Endothelial cell of umbilical vein (primary cell): Measurements from ENCODE around the gene DUOXA2. TPM values are rescaled to one million over a fixed set of nuclear protein-coding genes. Genes with fewer than 3 reads are reported as not detected.

Experiments
- BruUV-seq: library from RNA; stranded (reverse); fragments of 400-500 nt; replicated peaks from 2 replicates; lab custom pipeline; 2021; lab: Mats Ljungman, UMichigan
- CTCF ChIA-PET: fragments of 300-600, 350-600 bp; sonication (Branson Sonifier 250); formaldehyde crosslinking; loops from one replicate; lab custom pipeline; 2021; ENCODE audit warnings: antibody characterized with exemption, inconsistent platforms; lab: Charles Lee
- POLR2A ChIA-PET: fragments of 300-600, 350-600 bp; sonication (Branson Sonifier 250); formaldehyde crosslinking; loops from one replicate; lab custom pipeline; 2021; ENCODE audit warnings: antibody characterized with exemption, inconsistent platforms; lab: Charles Lee
- DNase-seq: peaks from one replicate; pipeline ENCODE4 v3.0.0-alpha.2; 2011; ENCODE audit warnings: low read depth, low spot score
- FAIRE-seq: peaks from 2 replicates; lab custom pipeline; 2011; peaks lifted over from hg19 to GRCh38; lab: Jason Lieb, UNC
- H2AFZ ChIP-seq: 2 replicates; pipeline ENCODE4 v1.6.0; 2012; ENCODE audit warnings: low read depth, low read length, control low read depth, inconsistent platforms
- H3K27ac ChIP-seq: 2 replicates; pipeline ENCODE4 v1.5.1; 2011; ENCODE audit warnings: low read depth, mild to moderate bottlenecking, control low read depth, low read length, moderate library complexity; ENCODE audit not compliant: insufficient read depth
- H3K27me3 ChIP-seq, 2 experiments: 2 replicates each; pipeline versions ENCODE4 v1.6.0 to v1.6.1; 2011; ENCODE audit warnings: low read length in 2 of 2, mixed read lengths in 1 of 2; ENCODE audit not compliant: control insufficient read depth in 2 of 2, insufficient read depth in 2 of 2
- H3K36me3 ChIP-seq, 2 experiments: 2 replicates in 1 of 2; 3 replicates in 1 of 2; pipeline ENCODE4 v1.5.1; 2011; ENCODE audit warnings: low read length in 2 of 2, mild to moderate bottlenecking in 1 of 2, moderate library complexity in 1 of 2; ENCODE audit not compliant: control insufficient read depth in 2 of 2, insufficient read depth in 2 of 2; ENCODE audit errors: extremely low read depth in 1 of 2
- H3K4me1 ChIP-seq: 3 replicates; pipeline ENCODE4 v1.5.1; 2011; ENCODE audit warnings: mild to moderate bottlenecking, low read length; ENCODE audit not compliant: control insufficient read depth, insufficient read depth; ENCODE audit errors: extremely low read depth
- H3K4me2 ChIP-seq: 2 replicates; pipeline ENCODE4 v1.6.1; 2011; ENCODE audit warnings: low read length, control low read depth, mixed read lengths; ENCODE audit not compliant: insufficient read depth
- H3K4me3 ChIP-seq, 3 experiments: fragments of 200-600 bp in 1 of 3; sonication (generic), shearing (Covaris generic) in 1 of 3; replicated peaks in 1 of 3; 2 replicates each; pipeline ENCODE4 v1.5.1; 2011 to 2016; ENCODE audit warnings: control low read depth in 3 of 3, low read length in 3 of 3, mild to moderate bottlenecking in 2 of 3, inconsistent platforms in 1 of 3, low read depth in 1 of 3, moderate library complexity in 1 of 3; ENCODE audit not compliant: insufficient read depth in 1 of 3
- H3K79me2 ChIP-seq: 2 replicates; pipeline ENCODE4 v1.6.0; 2012; ENCODE audit warnings: low read length, inconsistent platforms; ENCODE audit not compliant: control insufficient read depth, insufficient read depth
- H3K9ac ChIP-seq: replicated peaks from 2 replicates; pipeline ENCODE3; 2011; ENCODE audit warnings: low read length, control low read depth; ENCODE audit not compliant: insufficient read depth; ENCODE audit errors: extremely low read depth
- H3K9me1 ChIP-seq: replicated peaks from 3 replicates; pipeline ENCODE4 v1.6.0; 2011; ENCODE audit warnings: mild to moderate bottlenecking, low read length; ENCODE audit not compliant: control insufficient read depth, insufficient read depth; ENCODE audit errors: extremely low read depth
- H3K9me3 ChIP-seq: replicated peaks from 2 replicates; pipeline ENCODE4 v1.5.1; 2012; ENCODE audit warnings: low read length, inconsistent platforms; ENCODE audit not compliant: control insufficient read depth, insufficient read depth
- H4K20me1 ChIP-seq: replicated peaks from 2 replicates; pipeline ENCODE3; 2011; ENCODE audit warnings: mild to moderate bottlenecking, low read length; ENCODE audit not compliant: control insufficient read depth, insufficient read depth; ENCODE audit errors: extremely low read depth
- FOS ChIP-seq: IDR thresholded peaks from 2 replicates; pipeline ENCODE4 v1.6.1; 2011; ENCODE audit warnings: mild to moderate bottlenecking, low read length, moderate library complexity, borderline replicate concordance; ENCODE audit not compliant: insufficient read depth
- GATA2 ChIP-seq: IDR thresholded peaks from 2 replicates; pipeline ENCODE4 v1.7.0; 2011; ENCODE audit warnings: low read depth, mild to moderate bottlenecking, moderate library complexity, mixed read lengths, low read length; ENCODE audit not compliant: insufficient read length, insufficient read depth
- JUN ChIP-seq: IDR thresholded peaks from 2 replicates; pipeline ENCODE4 v1.6.1; 2011; ENCODE audit warnings: borderline replicate concordance, low read depth; ENCODE audit not compliant: insufficient read length, insufficient read depth
- MAX ChIP-seq: IDR thresholded peaks from 2 replicates; pipeline ENCODE4 v1.6.1; 2011; ENCODE audit not compliant: insufficient read depth, insufficient read length
- MYC ChIP-seq: IDR thresholded peaks from one replicate; pipeline ENCODE4 v1.6.1; 2011; ENCODE audit warnings: mild to moderate bottlenecking, low read depth, low read length
- POLR2AphosphoS5 ChIP-seq: IDR thresholded peaks from 2 replicates; pipeline ENCODE4 v1.6.1; 2012; ENCODE audit warnings: low read depth, mild to moderate bottlenecking, control low read depth, low read length, moderate library complexity; ENCODE audit not compliant: insufficient read depth
- dilution Hi-C: fragments of 300-500 bp; cut with MboI; formaldehyde crosslinking; loops from one replicate; pipeline ENCODE4 v1.15.0; 2019; ENCODE audit warnings: low sequenced_read_pairs; ENCODE audit not compliant: extremely low pct_ligation_motif_present
- intact Hi-C: fragments of 100-400 bp; cut with micrococcal nuclease; formaldehyde crosslinking; loops from one replicate; pipeline ENCODE4 v1.10.0; 2022
- polyA plus RNA-seq, 4 experiments: library from polyadenylated mRNA; depleted of rRNA in 3 of 4; stranded (reverse) in 3 of 4; unstranded in 1 of 4; fragments of >200 nt; gene quantifications; 2 replicates each; pipeline versions ENCODE4 v1.2.1 to v1.2.3, GENCODE V29; 2011 to 2012; ENCODE audit warnings: missing spikeins in 1 of 4
- total RNA-seq: library from RNA; stranded (reverse); gene quantifications from 2 replicates; pipeline ENCODE4 v1.2.3, GENCODE V29; 2021

Gene DUOXA2
- total and polyA plus RNA-seq, 2 donors (not counting 3 experiments of a cell fraction or from before 2014, with no cell fraction given): not detected

DNA sequence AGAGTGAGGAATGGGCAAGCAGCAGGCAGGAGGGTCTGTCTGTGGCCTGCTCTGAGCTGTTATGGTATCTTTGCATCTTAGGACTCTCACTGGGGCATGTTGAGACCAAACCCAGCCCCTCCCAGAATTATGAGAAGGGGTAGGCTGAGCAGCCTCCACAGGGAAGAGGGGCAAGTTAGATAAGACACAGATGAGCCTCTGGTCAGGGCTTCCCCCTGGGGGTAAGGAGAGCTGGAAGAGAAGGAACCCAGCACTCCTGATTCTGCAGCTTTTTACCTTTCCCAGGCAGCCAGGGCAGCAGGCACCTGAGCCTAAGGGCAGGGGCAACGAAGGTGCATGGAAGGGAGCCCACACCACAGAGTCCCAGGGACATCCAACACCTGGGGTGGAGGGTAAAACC lies 34.9 kb downstream of the DUOXA2 start:
- Histone ChIP-seq H3K79me2 (no peaks in the 10 kb centered on the region), H3K27ac (no peak overlapping the region), H3K36me3 (no peaks in the 10 kb centered on the region), H3K9me1 (no peaks in the 10 kb centered on the region), H3K9ac (no peak overlapping the region), H2AFZ (no peak overlapping the region), H3K4me1 (no peaks in the 10 kb centered on the region), H3K27me3 (no peaks in the 10 kb centered on the region), H3K4me2 (no peak overlapping the region), H4K20me1 (no peaks in the 10 kb centered on the region), H3K9me3 (no peaks in the 10 kb centered on the region), H3K4me3 (no peak overlapping the region)
- FAIRE-seq: no peak
- intact Hi-C loops: no loop called here
- no TSS peak for BruUV-seq
- no peak for TF ChIP-seq MAX
- TF ChIP-seq POLR2AphosphoS5: no peak
- TF ChIP-seq FOS: no peak
- TF ChIP-seq JUN: no peak
- no peak for TF ChIP-seq GATA2
- dilution Hi-C loops: no loop called here
- DNase-seq: no peak
- CTCF ChIA-PET: interaction anchor here (1.0 to 1.8 kb wide), 3 partner anchors 14 to 255 kb away, joined by 3 to 8 read pairs (median 6); no protein-coding TSS in a partner anchor
- POLR2A ChIA-PET: no interaction called here

- no peaks in the 10 kb centered on the region for H3K79me2 ChIP-seq
- no peak overlapping the region for H3K4me3 ChIP-seq
- ChIA-PET POLR2A (no interaction called here), CTCF (interaction anchor here (1.6 to 1.8 kb wide), 2 partner anchors 13 to 32 kb away, joined by 6 to 8 read pairs; no protein-coding TSS in a partner anchor)
- H4K20me1 ChIP-seq: no peaks in the 10 kb centered on the region
- H3K4me1 ChIP-seq: no peaks in the 10 kb centered on the region
- FAIRE-seq (no peak), DNase-seq (no peak)
- no peak overlapping the region for H3K9ac ChIP-seq
- no peaks in the 10 kb centered on the region for H3K36me3 ChIP-seq
- H3K27me3 ChIP-seq: no peaks in the 10 kb centered on the region
- no TSS peak for BruUV-seq
- no peak overlapping the region for H2AFZ ChIP-seq
- dilution Hi-C loops: no loop called here
- intact Hi-C loops: no loop called here
- H3K9me1 ChIP-seq: no peaks in the 10 kb centered on the region
- no peaks in the 10 kb centered on the region for H3K9me3 ChIP-seq
- TF ChIP-seq MAX (no peak), MYC (no peak)
- H3K4me2 ChIP-seq: no peak overlapping the region
- H3K27ac ChIP-seq: no peak overlapping the region
Measured at GRCh38 chr15:45150481-45150880, 36.4 kb downstream of the DUOXA2 start.
